Activated CD4-positive, CD25-positive, alpha-beta regulatory T cell treated with anti-CD3 and anti-CD28 coated beads, Interleukin-2, amount 50 U/mL, for 16 hours (primary cell): ENCODE measurements around the gene ARHGEF19.
"Not testable (repeated sequence)": the region's sequence is repeated elsewhere in the genome, so short reads cannot be mapped to it uniquely, and the experiment has no call there.

ENCODE experiments used
- DNase-seq: peaks from one replicate; pipeline ENCODE4 v3.0.0-alpha.2; 2020; ENCODE audit warnings: low read depth, low spot score

The ARHGEF19 gene

DNA sequence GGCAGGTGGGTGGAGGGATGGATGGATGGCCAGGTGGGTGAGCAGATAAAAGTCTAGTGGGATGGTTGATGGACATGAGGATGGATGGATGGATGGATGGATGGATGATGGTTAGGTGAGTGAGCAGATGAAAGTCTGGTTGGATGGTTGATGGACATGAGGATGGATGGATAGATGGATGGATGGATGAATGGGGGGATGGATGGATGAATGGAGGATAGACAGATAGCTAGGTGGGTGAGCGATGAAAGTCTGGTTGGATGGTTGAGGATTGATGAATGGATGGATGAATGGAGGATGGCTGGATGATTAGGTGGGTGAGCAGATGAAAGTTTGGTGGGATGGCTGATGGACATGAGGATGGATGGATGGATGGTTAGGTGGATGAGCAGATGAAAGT is 9.0 kb upstream of the ARHGEF19 start:
- DNase-seq = no peak

DNA sequence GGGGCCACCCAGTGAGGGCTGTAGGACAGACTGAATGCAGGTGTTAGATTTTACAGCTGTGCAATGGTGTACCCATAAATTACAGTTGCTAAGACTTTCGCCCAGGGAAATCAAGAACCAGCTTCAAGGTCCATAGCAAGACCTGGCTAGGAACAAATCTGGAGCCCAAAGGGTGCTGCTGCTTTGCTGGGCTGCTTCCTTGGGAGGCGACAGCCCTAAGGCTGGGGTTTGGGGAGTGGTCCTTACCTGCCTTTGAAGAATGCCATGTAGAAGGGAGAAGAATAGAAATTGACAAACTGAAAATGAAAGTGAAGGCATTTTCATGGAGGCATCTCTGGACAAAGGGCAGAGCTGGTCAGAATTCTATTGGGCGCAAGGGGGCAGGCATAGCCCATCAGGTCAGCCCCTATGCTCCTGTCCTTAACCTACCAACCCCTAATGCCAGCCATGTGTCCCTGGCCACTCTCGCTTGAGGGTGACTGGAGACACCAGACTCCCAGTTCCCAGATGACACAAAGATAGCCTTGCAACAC is 7.6 kb upstream of the ARHGEF19 start:
- no peak for DNase-seq

GRCh38 chr1:16218674-16219071 is 6.2 kb upstream of the ARHGEF19 start:
- DNase-seq = no peak

DNA sequence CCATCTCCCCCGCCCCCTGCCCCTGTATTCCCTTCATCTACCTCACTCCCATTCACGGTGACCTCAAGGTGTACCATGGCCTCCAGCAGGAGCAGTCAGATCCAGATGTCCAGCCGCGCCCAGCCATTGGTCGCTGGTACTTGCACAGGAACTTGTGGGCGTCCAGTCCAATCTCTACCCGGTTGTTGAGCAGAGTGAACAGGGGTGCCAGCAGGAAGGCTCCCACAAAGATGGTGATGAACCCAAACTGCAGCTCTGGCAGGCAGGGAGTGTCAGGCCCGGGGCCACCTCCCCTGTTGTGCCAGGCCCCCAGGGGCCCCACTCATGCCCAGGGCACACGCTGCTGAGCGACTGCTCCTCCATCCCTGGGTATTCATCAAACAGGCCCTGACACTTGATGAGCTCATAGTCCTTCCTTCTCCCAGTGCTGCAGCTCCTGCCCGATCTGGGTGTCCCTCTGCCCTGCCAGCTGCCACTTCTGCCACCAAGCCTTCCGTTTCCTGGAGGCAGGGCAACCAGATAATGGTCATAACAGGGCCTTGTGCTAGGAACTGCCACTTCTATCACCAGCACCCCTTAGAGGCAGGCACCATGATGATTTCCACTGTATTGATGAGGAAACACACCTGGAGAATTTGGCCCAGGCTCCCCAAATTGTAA is 5.7 kb upstream of the ARHGEF19 start:
- DNase-seq = no peak

GRCh38 chr1:16217061-16217785 is 4.8 kb upstream of the ARHGEF19 start:
- DNase-seq = peak; percentile 75

DNA sequence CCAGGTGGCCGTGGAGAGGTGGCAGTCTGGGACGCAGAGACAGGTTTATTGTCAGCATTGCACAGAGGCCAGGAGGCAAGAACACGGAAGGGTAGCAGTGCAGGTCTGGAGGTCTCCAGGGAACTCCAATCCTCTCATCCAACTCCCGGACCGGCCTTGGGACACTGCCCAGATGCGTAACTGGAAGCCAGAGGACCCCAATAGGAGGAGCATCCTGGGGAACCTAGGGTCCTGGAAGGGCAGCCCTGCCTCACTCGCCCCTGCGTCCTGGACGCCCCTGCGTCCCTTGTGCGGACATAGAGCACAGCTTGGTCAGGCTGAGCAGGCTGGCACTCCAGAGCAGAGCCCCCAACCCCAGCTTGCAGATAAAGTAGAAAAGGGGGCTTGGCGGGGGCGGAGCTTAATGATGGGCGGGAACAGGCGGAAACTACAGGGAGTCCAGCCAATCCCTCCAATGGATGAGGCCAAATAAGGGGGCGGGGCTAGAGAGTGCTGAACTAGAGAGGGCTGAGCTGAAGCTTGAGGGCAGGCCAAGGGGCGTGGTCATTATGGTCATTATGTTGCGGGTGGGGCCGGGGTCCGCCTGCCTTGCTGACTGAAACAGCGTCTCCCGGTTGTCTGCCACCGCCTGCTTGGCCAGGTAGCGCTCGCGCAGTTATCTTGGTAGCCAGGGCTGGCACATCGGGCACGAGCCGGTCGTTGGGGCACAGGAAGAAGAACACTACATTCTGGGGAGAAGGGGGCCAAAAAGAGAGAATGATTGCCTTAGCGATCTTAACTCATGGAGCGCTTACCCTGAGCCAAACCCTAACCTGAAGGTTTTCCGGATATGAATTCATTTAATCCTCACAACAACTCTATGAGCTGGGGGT is 3.7 kb upstream of the ARHGEF19 start:
- no peak for DNase-seq

DNA sequence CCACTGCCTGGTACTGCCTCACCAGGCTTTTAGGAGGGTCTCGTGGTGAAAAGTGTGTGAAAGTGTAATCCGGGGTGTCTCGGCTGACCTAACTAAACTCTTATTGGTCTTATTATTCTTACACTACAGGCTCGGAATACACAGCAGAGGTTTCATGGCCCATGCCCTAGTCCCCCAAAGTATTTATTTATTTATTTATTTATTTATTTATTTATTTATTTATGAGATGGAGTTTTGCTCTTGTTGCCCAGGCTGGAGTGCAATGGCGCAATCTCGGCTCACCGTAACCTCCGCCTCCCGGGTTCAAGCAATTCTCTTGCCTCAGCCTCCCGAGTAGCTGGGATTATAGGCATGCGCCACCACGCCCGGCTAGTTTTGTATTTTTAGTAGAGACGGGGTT is 2.8 kb upstream of the ARHGEF19 start:
- DNase-seq = not testable (repeated sequence)

DNA sequence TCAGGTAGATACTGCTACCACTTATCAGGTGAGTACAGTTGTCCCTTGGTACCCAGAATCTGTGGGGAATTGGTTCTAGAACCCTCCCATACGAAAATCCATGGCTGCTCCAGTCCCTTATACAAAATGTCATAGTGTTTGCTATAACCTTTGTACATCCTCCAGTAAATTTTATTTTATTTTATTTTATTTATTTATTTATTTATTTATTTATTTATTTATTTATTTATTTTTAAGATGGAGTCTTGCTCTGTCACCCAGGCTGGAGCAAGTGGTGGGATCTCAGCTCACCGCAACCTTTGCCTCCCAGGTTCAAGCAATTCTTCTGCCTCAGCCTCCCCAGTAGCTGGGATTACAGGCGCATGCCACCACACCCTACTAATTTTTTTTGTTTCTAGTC is 1.1 kb upstream of the ARHGEF19 start:
- not testable (repeated sequence) for DNase-seq

DNA sequence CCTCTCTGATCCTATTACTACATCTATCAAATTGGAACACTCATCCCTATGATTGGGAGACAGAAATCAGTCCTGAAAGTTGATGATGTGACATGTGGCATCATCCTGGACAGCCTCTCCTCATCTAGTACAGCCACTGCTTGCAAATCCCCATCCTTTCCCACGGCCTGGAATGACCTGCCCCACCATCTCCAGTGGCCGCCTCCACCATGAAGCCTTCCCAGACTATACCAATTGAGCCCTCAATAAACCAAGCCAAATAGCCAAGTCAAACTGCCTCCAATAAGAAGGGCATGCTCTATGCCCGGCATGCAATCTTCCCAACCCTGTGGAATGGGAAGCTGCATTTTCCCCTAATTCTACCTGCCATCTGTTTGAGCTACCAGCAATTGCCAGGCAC is 561 bp upstream of the ARHGEF19 start:
- no peak for DNase-seq

- no peak for DNase-seq
Observed at GRCh38 chr1:16211824-16212223, 628 bp downstream of the ARHGEF19 start.

- no peak for DNase-seq
Observed at GRCh38 chr1:16210581-16210980, 1.9 kb downstream of the ARHGEF19 start.

- DNase-seq = no peak
Observed at GRCh38 chr1:16209847-16210407, 2.5 kb downstream of the ARHGEF19 start.

DNA sequence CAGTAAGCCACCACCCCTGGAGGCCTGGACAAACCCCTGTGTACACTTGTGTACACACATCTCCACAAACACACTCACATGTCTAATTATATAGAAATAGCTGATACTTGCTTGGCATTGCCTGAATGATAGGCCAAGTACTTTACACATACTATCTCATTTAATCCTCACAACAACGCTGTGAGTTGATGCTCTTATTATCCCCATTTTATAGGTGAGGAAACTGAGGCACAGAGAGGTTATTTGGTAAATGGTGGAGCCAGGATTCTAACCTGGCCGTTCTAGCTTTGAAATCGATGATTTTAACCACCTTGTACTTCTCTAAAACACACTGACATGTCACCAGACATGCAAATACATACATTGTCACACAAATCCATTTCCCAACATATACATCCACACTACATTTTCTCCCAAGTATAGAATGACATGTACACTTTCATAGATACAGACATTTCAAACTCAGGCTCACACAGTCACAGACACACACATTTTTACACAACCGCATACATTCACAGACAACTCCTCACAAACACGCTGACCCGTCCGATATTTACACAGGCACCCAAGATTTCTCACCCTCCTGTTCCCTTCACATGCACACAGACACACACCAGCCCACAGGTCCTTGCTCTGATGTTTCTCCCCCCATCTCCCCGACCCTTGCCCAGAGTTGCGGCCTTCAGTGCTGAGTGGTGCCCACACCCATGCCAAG is 3.2 kb downstream of the ARHGEF19 start:
- DNase-seq = no peak

GRCh38 chr1:16208270-16208987 is 4.0 kb downstream of the ARHGEF19 start:
- DNase-seq = no peak

GRCh38 chr1:16207318-16208269 is 4.9 kb downstream of the ARHGEF19 start:
- DNase-seq = no peak

DNA sequence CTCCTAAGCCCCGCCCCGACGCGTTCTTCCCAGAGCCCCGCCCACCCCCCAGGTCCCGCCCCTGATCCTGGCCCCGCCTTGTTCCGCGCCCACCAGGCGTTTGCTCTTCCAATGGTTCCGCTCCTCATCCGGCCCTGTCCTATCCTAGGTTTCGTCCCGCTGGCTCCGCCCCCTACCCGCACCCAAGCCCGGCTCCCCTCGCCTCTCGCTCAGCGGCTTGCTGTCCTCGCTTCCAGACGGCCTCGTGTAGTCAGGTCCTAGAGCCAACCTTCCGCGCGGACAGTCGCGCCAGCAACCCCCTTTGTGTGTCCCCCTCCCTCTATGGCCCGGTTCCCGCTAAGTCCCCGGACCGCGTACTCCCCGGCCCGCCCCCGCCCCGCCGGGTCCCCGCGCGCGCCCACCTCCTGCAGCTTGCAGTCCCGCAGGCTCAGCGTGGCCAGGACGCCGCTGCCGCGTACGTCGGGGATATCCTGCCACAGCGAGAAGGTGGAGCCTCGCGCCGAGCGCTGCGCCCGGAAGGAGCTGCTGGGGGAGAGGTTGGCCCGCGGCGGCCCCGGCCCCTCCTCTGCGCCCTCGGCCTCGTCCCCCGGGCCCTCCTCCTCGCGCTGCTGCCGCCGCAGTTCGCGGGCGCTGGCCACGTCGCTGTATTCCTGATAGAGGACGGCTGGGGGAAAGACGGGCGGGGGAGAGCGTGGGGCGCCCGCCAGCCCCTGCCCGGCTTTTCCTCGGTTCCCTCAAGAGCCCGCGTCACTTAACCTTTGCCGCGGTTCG is 5.7 kb downstream of the ARHGEF19 start:
- DNase-seq = peak; percentile 83

- DNase-seq = no peak
Observed at GRCh38 chr1:16205891-16206546, 6.4 kb downstream of the ARHGEF19 start.

DNA sequence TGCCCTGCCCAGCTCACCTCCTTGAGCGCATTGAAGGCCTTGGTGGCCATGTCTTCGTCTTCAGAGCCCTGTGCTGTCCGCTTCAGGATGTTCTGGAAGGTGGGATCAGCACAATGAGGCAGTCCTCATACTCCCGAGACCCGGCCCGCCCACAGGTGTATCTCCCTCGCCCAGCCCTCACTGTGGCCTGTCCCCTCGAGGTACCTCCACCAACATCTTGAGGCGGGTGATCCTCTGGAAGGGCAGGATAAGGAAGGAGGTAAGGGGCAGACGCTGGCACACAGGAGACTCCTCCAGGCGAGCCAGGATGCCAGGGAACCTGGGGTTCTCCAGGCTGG is 7.1 kb downstream of the ARHGEF19 start:
- no peak for DNase-seq
